T-helper 2 cell treated with Interferon-gamma antibody and Interleukin-4, amounts not matched to agents 5 μg/mL and 100 μg/mL, for 36 hours (primary cell): ENCODE results near the gene CHST10.
A peak's percentile ranks its signal among the peaks of the same experiment; 100 is the strongest.

Experiments used
- DNase-seq: peaks from one replicate; pipeline ENCODE4 v3.0.0; 2021; ENCODE audit warnings: low spot score
- H3K27ac Mint-ChIP-seq: one replicate; pipeline ENCODE4 v1.8.0; 2021; ENCODE audit warnings: mild to moderate bottlenecking, mixed read lengths
- H3K27me3 Mint-ChIP-seq: one replicate; pipeline ENCODE4 v1.8.0; 2021; ENCODE audit warnings: low read depth, mixed read lengths
- H3K36me3 Mint-ChIP-seq: one replicate; pipeline ENCODE4 v1.8.0; 2021; ENCODE audit warnings: low read depth, mixed read lengths
- H3K4me1 Mint-ChIP-seq: one replicate; pipeline ENCODE4 v1.8.0; 2021; ENCODE audit warnings: low read depth, mixed read lengths
- H3K4me3 Mint-ChIP-seq: one replicate; pipeline ENCODE4 v1.8.0; 2022; ENCODE audit warnings: mild to moderate bottlenecking, moderate library complexity, mixed read lengths
- H3K9me3 Mint-ChIP-seq: one replicate; pipeline ENCODE4 v1.8.0; 2021; ENCODE audit warnings: mixed read lengths

Gene CHST10

GRCh38 chr2:100424277-100424875, 6.9 kb upstream of the CHST10 start:
- Mint-ChIP-seq H3K27me3 (peaks cover 40% of the 10 kb centered on the region), H3K27ac (no peak overlapping the region), H3K4me3 (no peak overlapping the region), H3K9me3 (no peaks in the 10 kb centered on the region), H3K36me3 (no peaks in the 10 kb centered on the region), H3K4me1 (peaks cover 7% of the 10 kb centered on the region)
- DNase-seq: no peak

- H3K27me3 Mint-ChIP-seq: peaks cover 34% of the 10 kb centered on the region
- DNase-seq: no peak
- no peak overlapping the region for H3K4me3 Mint-ChIP-seq
- H3K27ac Mint-ChIP-seq: no peak overlapping the region
- H3K4me1 Mint-ChIP-seq: peaks cover 7% of the 10 kb centered on the region
- H3K36me3 Mint-ChIP-seq: no peaks in the 10 kb centered on the region
- H3K9me3 Mint-ChIP-seq: no peaks in the 10 kb centered on the region
Measured at GRCh38 chr2:100423631-100424030, 6.2 kb upstream of the CHST10 start.

DNA sequence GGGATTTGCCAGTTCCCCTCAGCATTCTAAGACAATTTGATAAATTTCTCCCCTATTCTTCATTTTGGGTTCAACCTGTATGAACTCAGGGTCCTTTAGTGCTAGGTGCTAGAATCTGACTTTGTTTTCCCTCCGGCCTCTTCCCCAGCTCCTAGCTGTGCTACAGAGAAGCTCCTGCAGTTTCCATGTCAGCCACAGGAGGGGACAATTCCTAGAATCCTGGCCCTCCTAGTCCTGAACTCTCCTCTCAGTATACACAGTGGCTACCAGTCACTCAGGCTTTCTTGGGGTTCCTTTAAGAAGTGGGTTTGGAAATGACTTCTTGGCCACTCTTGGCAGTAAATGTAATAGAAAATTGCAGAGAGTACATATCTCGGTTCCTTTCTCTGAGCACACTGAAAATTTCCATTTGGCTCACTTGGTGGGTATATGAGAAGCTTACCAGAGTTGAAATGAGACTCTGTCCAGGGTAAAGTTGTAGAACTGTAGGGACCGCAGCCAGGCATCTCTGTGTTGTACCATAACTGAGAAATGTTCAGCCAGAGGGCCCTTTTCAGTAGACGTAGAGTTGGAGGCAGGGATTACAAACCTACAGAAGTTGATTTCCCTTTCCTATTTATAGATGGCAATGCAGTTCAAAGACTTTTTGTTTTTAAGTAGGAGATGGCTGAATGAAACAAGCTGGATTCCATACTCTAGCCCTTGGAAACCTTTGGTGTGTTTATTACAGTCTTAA, 5.0 kb upstream of the CHST10 start:
- no peaks in the 10 kb centered on the region for H3K9me3 Mint-ChIP-seq
- DNase-seq: no peak
- H3K36me3 Mint-ChIP-seq: no peaks in the 10 kb centered on the region
- H3K4me1 Mint-ChIP-seq: peaks cover 6% of the 10 kb centered on the region
- peaks cover 24% of the 10 kb centered on the region for H3K27me3 Mint-ChIP-seq
- no peak overlapping the region for H3K4me3 Mint-ChIP-seq
- no peak overlapping the region for H3K27ac Mint-ChIP-seq

DNA sequence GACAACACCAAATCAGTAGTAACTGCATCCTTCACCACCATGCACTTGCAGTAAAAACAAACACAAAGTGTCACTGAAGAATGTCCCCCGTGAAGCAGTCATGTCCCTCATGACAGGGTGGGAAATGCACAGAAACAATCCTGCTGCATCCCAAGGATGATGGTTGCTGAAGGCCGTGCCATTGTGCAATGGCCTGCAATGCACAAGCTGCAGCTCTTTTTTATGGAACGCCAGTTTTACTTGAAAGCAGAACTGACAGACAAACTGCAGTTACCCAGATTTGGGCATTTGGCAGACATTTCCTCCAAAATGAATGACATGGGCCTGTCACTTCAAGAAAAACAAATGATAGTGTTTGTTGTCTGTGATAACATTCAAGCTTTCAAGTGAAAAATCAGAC, 2.4 kb upstream of the CHST10 start:
- H3K27me3 Mint-ChIP-seq: peaks cover 22% of the 10 kb centered on the region
- peaks cover 18% of the 10 kb centered on the region for H3K4me1 Mint-ChIP-seq
- no peaks in the 10 kb centered on the region for H3K9me3 Mint-ChIP-seq
- DNase-seq: no peak
- peaks cover 2% of the 10 kb centered on the region for H3K36me3 Mint-ChIP-seq
- H3K4me3 Mint-ChIP-seq: no peak overlapping the region
- no peak overlapping the region for H3K27ac Mint-ChIP-seq

- peak overlapping the region; percentile 22 for H3K4me3 Mint-ChIP-seq
- peaks cover 18% of the 10 kb centered on the region for H3K4me1 Mint-ChIP-seq
- no peaks in the 10 kb centered on the region for H3K9me3 Mint-ChIP-seq
- H3K27ac Mint-ChIP-seq: no peak overlapping the region
- peaks cover 2% of the 10 kb centered on the region for H3K36me3 Mint-ChIP-seq
- no peak for DNase-seq
- peaks cover 15% of the 10 kb centered on the region for H3K27me3 Mint-ChIP-seq
Measured at GRCh38 chr2:100418406-100418962, 1.0 kb upstream of the CHST10 start.

GRCh38 chr2:100417711-100418124, 250 bp upstream of the CHST10 start:
- Mint-ChIP-seq H3K4me1 (peaks cover 18% of the 10 kb centered on the region), H3K4me3 (peak overlapping the region; percentile 83), H3K36me3 (peaks cover 2% of the 10 kb centered on the region), H3K27ac (no peak overlapping the region), H3K27me3 (peaks cover 15% of the 10 kb centered on the region), H3K9me3 (no peaks in the 10 kb centered on the region)
- no peak for DNase-seq

GRCh38 chr2:100416397-100416934, 1.0 kb downstream of the CHST10 start:
- no peaks in the 10 kb centered on the region for H3K9me3 Mint-ChIP-seq
- H3K4me1 Mint-ChIP-seq: peaks cover 18% of the 10 kb centered on the region
- H3K4me3 Mint-ChIP-seq: peak overlapping the region; percentile 91
- H3K27ac Mint-ChIP-seq: no peak overlapping the region
- H3K36me3 Mint-ChIP-seq: peaks cover 2% of the 10 kb centered on the region
- H3K27me3 Mint-ChIP-seq: peaks cover 11% of the 10 kb centered on the region
- DNase-seq: no peak

- no peaks in the 10 kb centered on the region for H3K9me3 Mint-ChIP-seq
- peaks cover 5% of the 10 kb centered on the region for H3K27me3 Mint-ChIP-seq
- H3K4me1 Mint-ChIP-seq: peaks cover 18% of the 10 kb centered on the region
- no peak overlapping the region for H3K27ac Mint-ChIP-seq
- DNase-seq: no peak
- H3K36me3 Mint-ChIP-seq: peaks cover 2% of the 10 kb centered on the region
- no peak overlapping the region for H3K4me3 Mint-ChIP-seq
Measured at GRCh38 chr2:100413571-100413970, 3.9 kb downstream of the CHST10 start.

GRCh38 chr2:100412881-100413321, 4.6 kb downstream of the CHST10 start:
- Mint-ChIP-seq H3K36me3 (peaks cover 2% of the 10 kb centered on the region), H3K27ac (no peak overlapping the region), H3K4me3 (no peak overlapping the region), H3K9me3 (no peaks in the 10 kb centered on the region), H3K4me1 (peaks cover 17% of the 10 kb centered on the region), H3K27me3 (peaks cover 5% of the 10 kb centered on the region)
- DNase-seq: no peak

GRCh38 chr2:100412466-100412865, 5.0 kb downstream of the CHST10 start:
- DNase-seq: no peak
- H3K4me1 Mint-ChIP-seq: peaks cover 17% of the 10 kb centered on the region
- H3K4me3 Mint-ChIP-seq: no peak overlapping the region
- no peak overlapping the region for H3K27ac Mint-ChIP-seq
- no peaks in the 10 kb centered on the region for H3K9me3 Mint-ChIP-seq
- peaks cover 5% of the 10 kb centered on the region for H3K27me3 Mint-ChIP-seq
- H3K36me3 Mint-ChIP-seq: peaks cover 2% of the 10 kb centered on the region

GRCh38 chr2:100411841-100412292, 5.6 kb downstream of the CHST10 start:
- no peak overlapping the region for H3K4me3 Mint-ChIP-seq
- H3K4me1 Mint-ChIP-seq: peaks cover 14% of the 10 kb centered on the region
- H3K27ac Mint-ChIP-seq: no peak overlapping the region
- H3K36me3 Mint-ChIP-seq: peaks cover under 1% of the 10 kb centered on the region
- DNase-seq: no peak
- peaks cover 3% of the 10 kb centered on the region for H3K27me3 Mint-ChIP-seq
- no peaks in the 10 kb centered on the region for H3K9me3 Mint-ChIP-seq

DNA sequence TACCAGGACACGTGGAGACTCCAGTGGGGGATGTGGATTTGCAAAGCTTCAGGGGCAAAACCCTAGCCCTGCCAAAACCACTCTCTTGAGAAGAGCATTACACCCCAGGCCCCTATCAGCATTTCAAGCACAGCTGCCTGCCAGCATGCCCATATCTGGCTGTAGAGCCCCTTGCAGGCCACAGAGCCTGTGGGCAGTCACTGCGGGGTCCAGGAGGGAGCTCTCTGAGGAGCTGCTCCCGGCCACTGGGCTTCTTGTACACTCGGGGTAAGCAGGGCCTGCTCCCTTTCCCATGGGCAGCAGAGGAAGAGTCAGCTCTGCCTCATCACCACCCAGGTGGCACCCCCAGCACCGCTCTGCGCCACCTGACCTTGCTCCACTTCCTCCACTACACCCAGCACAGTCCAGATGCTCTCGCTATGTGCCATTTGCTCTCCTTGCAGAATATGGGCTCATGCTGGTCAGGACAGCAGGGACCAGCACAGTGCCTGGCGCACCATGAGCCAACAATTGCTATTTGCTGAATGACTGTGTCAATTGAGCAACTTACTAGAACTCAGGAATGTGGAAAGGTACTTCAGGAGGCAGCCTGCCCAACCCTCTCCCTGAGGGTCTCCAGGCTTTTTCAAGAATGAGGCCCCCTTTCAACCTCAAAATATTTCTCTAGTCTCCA, 7.4 kb downstream of the CHST10 start:
- H3K27ac Mint-ChIP-seq: no peak overlapping the region
- H3K27me3 Mint-ChIP-seq: no peaks in the 10 kb centered on the region
- H3K4me3 Mint-ChIP-seq: no peak overlapping the region
- DNase-seq: no peak
- H3K9me3 Mint-ChIP-seq: no peaks in the 10 kb centered on the region
- H3K4me1 Mint-ChIP-seq: no peaks in the 10 kb centered on the region
- no peaks in the 10 kb centered on the region for H3K36me3 Mint-ChIP-seq

DNA sequence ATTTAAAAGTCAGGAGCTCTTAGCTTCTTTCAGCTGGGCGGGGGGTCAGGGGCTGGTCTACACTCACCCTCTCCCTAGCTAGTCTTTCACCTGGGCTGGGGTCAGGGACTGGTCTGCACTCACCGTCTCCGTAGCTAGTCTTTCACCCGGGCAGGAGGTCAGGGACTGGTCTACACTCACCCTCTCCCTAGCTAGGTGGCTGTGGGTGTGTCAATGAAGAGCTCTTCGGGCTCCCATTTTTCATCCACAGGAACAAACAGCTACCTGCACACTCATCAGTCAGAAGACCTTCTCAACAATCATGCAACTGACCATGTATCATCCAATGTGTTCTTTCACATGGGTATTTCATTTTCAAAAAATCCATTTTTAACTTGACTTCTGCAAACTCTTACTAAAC, 8.0 kb downstream of the CHST10 start:
- Mint-ChIP-seq H3K4me1 (no peaks in the 10 kb centered on the region), H3K36me3 (no peaks in the 10 kb centered on the region), H3K9me3 (no peaks in the 10 kb centered on the region), H3K4me3 (no peak overlapping the region), H3K27ac (no peak overlapping the region), H3K27me3 (no peaks in the 10 kb centered on the region)
- DNase-seq: no peak

GRCh38 chr2:100408941-100409340, 8.5 kb downstream of the CHST10 start:
- Mint-ChIP-seq H3K27ac (no peak overlapping the region), H3K27me3 (no peaks in the 10 kb centered on the region), H3K4me3 (no peak overlapping the region), H3K9me3 (no peaks in the 10 kb centered on the region), H3K36me3 (no peaks in the 10 kb centered on the region), H3K4me1 (no peaks in the 10 kb centered on the region)
- DNase-seq: no peak
